ENCODE measurements around the gene SMIM20. TPM values are rescaled to one million over a fixed set of nuclear protein-coding genes. Genes with fewer than 3 reads are reported as not detected.
"Not testable (repeated sequence)": the region's sequence is repeated elsewhere in the genome, so short reads cannot be mapped to it uniquely, and the experiment has no call there.

Gene SMIM20
- total RNA-seq = 25.2 TPM
- long read RNA-seq, transcript SMIM20-201 (3 exons, 935 nt) = major isoform, 25 of 26 reads
- long read RNA-seq, partial matches to known transcripts = 0 of 26 reads
- long read RNA-seq, other reads (novel, unspliced or antisense) = 1 of 26 reads

DNA sequence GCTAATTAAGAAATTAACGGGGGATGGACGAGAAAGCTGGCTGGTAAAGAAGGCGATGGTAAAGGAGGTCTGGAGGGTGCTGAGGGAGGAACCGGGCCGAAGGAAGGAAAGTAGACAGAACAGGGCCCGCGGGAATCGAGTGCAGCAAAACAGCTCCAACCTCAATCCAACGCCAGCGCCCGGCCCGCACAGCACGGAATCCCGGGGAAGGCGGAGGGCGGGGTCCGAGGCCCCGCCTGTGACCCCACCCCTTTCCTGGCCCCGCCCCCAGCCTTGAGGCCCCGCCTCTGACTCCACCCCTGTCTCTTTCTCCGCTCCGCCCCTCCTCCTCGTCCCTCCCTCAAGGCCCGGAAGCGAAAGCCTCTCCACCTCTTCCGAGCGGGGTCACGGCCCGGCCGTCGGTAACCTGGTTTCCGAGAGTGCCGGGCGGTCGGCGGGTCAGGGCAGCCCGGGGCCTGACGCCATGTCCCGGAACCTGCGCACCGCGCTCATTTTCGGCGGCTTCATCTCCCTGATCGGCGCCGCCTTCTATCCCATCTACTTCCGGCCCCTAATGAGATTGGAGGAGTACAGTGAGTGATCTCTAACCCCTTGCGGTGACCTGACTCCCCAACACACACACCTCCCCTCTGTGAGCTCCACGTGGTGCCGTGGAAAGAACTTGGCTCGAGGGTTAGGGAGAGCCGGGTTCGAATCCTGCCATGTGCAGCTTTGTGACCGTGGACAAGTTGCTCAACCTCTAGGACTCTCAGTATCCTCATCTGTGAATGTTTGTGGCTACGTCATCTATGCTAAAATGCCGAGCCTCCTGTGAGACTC is at the start of gene SMIM20:
SMIM20 (plus strand) TSS at position 370 of the 819 bp plus-strand sequence; CDS start at position 464, 94 bp downstream.
- Histone ChIP-seq H3K36me3 (no peaks in the 10 kb centered on the region), H3K9me3 (no peaks in the 10 kb centered on the region), H3K27ac (peak within 1 kb of the TSS; percentile 95), H3K4me3 (peak within 1 kb of the TSS; percentile 78), H3K4me1 (peaks cover 7% of the 10 kb centered on the region), H3K27me3 (no peaks in the 10 kb centered on the region)
- TF ChIP-seq CTCF (IDR thresholded peaks at IDR 0.05) = no peak
- DNase-seq (peak; percentile 95), ATAC-seq (peak; percentile 99)
- intact Hi-C loops (cut with DNase I) = no loop called here

DNA sequence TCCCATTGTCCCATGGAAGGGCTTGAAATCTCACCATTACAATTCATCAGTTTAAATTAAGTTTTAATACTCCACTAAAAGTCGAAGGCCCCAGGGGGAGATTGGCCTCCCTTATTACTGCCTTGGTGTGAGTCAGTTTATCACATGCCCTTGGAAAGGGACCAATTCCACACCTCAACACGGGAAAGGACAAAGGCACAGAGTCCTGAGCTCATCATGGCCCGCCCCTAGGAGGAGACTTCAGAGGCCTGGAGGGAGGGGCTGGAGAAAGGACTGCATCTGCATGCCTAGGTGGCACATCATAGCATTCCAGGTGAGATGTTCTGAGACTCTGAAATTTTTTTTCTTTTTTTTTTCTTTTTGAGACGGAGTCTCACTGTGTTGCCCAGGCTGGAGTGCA is 48.4 kb upstream of the SMIM20 start:
- Histone ChIP-seq H3K4me3 (no peak overlapping the region), H3K9me3 (no peaks in the 10 kb centered on the region), H3K27ac (no peak overlapping the region), H3K36me3 (no peaks in the 10 kb centered on the region), H3K4me1 (peaks cover 15% of the 10 kb centered on the region), H3K27me3 (no peaks in the 10 kb centered on the region)
- no peak for TF ChIP-seq CTCF (IDR thresholded peaks at IDR 0.05)
- ATAC-seq (peak; percentile 48), DNase-seq (no peak)
- intact Hi-C loops (cut with DNase I) = no loop called here

- H3K27me3 ChIP-seq; DNase-seq; H3K9me3 ChIP-seq; H3K4me3 ChIP-seq; intact Hi-C loops (cut with DNase I); H3K36me3 ChIP-seq; H3K27ac ChIP-seq; ATAC-seq; H3K4me1 ChIP-seq: not testable (repeated sequence)
Observed at GRCh38 chr4:25866401-25866800, 47.6 kb upstream of the SMIM20 start.

DNA sequence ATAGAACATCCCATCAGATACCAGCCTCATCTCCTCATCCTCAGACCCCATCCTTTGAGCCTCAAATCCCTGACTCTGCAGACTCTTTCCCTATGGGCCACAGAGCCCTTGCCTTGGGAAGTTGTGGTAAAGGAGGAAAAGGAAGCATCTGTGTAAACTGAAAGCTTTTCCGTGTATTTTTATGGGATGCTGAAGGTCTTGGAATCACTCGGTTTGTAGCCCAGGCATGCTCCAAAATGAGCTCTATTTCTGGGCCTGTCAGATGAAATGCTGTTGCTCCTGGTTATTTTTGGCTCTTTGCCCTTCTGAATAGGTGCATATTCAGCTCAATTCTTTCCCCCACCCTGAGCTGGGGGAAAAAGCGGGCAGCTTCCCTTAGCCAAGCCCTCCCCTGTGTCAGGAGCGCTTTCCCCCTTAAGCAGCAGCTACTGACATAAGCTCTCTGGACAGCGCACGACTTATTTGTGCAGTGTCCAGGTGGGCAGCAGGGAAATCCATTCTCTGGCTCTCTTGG is 46.2 kb upstream of the SMIM20 start:
- no peak overlapping the region for H3K4me3 ChIP-seq
- intact Hi-C loops (cut with DNase I) = no loop called here
- no peak for ATAC-seq

DNA sequence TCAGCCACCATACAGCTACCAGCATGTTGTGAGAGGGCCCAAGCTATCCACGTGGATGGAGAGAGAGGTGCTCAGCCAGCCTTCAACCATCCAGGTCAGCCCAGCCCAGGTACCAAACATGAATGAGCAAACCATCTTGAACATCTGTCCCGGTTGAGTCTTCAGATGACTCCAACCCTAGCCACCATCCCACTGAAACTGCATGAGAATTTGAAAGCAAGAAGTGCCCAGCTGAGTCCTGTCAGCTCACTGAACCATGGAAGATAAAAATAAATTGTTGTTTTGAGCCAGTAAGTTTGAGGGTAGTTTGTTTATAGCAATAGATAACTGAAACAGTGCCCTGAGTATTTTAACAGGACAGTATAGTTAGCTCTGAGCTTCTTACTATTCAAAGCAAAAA is 43.9 kb upstream of the SMIM20 start:
- Histone ChIP-seq H3K36me3 (no peaks in the 10 kb centered on the region), H3K9me3 (no peaks in the 10 kb centered on the region), H3K27me3 (no peaks in the 10 kb centered on the region), H3K27ac (no peak overlapping the region), H3K4me3 (no peak overlapping the region), H3K4me1 (peaks cover 4% of the 10 kb centered on the region)
- intact Hi-C loops (cut with DNase I) = no loop called here
- ATAC-seq = no peak
- TF ChIP-seq CTCF (IDR thresholded peaks at IDR 0.05) = no peak
- no peak for DNase-seq

More for the DNA sequence above, 46.2 kb upstream of the SMIM20 start:
- H3K27me3 ChIP-seq = no peaks in the 10 kb centered on the region
- no peak for TF ChIP-seq CTCF (IDR thresholded peaks at IDR 0.05)
- H3K4me1 ChIP-seq = peaks cover 4% of the 10 kb centered on the region
- no peak overlapping the region for H3K27ac ChIP-seq
- no peaks in the 10 kb centered on the region for H3K36me3 ChIP-seq
- DNase-seq = no peak
- H3K9me3 ChIP-seq = no peaks in the 10 kb centered on the region

All from upper lobe of right lung (tissue), 1 donor.